HL-60 (cell line): ENCODE data around the gene CALU.

Experiments
- GABPA ChIP-seq: IDR thresholded peaks from 2 replicates; pipeline ENCODE4 v1.6.1; 2012; ENCODE audit warnings: low read depth
- SPI1 ChIP-seq: IDR thresholded peaks from 2 replicates; pipeline ENCODE4 v1.6.1; 2012; ENCODE audit warnings: low read depth, mild to moderate bottlenecking, borderline replicate concordance
- TF ChIP-seq, protein P1 (sequence below): IDR thresholded peaks from one replicate; pipeline ENCODE4 v1.5.1; 2011; ENCODE audit warnings: low read length, control low read depth, inconsistent platforms; ENCODE audit not compliant: insufficient read depth
- TF ChIP-seq, protein P2 (sequence below): IDR thresholded peaks from 2 replicates; pipeline ENCODE4 v1.6.1; 2012; ENCODE audit warnings: low read depth; ENCODE audit not compliant: insufficient replicate concordance

DNA sequence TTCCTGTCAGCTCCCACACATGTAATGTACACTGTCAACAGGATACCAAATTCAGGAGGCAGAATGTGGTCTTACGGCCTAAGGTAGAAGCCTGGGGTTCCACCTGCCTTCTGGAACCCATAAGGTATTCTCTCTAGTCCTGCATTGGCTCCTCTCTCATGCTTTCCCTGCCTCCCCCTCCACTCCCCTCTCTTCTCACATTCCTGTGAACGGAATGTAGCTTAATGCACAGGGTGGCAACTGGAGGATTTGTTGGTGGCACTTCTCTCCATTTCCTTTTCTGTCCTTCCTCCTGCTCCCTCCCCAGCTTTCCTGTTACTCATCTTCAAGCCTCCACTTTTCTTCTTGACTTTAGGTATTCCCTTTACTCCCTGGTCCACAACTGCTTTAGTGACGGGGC, 79.5 kb downstream of the CALU start:
- TF ChIP-seq, protein P1, sequence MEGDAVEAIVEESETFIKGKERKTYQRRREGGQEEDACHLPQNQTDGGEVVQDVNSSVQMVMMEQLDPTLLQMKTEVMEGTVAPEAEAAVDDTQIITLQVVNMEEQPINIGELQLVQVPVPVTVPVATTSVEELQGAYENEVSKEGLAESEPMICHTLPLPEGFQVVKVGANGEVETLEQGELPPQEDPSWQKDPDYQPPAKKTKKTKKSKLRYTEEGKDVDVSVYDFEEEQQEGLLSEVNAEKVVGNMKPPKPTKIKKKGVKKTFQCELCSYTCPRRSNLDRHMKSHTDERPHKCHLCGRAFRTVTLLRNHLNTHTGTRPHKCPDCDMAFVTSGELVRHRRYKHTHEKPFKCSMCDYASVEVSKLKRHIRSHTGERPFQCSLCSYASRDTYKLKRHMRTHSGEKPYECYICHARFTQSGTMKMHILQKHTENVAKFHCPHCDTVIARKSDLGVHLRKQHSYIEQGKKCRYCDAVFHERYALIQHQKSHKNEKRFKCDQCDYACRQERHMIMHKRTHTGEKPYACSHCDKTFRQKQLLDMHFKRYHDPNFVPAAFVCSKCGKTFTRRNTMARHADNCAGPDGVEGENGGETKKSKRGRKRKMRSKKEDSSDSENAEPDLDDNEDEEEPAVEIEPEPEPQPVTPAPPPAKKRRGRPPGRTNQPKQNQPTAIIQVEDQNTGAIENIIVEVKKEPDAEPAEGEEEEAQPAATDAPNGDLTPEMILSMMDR, result no peak
- TF ChIP-seq, protein P2, sequence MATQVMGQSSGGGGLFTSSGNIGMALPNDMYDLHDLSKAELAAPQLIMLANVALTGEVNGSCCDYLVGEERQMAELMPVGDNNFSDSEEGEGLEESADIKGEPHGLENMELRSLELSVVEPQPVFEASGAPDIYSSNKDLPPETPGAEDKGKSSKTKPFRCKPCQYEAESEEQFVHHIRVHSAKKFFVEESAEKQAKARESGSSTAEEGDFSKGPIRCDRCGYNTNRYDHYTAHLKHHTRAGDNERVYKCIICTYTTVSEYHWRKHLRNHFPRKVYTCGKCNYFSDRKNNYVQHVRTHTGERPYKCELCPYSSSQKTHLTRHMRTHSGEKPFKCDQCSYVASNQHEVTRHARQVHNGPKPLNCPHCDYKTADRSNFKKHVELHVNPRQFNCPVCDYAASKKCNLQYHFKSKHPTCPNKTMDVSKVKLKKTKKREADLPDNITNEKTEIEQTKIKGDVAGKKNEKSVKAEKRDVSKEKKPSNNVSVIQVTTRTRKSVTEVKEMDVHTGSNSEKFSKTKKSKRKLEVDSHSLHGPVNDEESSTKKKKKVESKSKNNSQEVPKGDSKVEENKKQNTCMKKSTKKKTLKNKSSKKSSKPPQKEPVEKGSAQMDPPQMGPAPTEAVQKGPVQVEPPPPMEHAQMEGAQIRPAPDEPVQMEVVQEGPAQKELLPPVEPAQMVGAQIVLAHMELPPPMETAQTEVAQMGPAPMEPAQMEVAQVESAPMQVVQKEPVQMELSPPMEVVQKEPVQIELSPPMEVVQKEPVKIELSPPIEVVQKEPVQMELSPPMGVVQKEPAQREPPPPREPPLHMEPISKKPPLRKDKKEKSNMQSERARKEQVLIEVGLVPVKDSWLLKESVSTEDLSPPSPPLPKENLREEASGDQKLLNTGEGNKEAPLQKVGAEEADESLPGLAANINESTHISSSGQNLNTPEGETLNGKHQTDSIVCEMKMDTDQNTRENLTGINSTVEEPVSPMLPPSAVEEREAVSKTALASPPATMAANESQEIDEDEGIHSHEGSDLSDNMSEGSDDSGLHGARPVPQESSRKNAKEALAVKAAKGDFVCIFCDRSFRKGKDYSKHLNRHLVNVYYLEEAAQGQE, result no peak
- TF ChIP-seq SPI1, result no peak
- no peak for TF ChIP-seq GABPA
